Measurements from ENCODE around the gene RAI1. TPM values are rescaled to one million over a fixed set of nuclear protein-coding genes. Genes with fewer than 3 reads are reported as not detected.
A peak's percentile ranks its signal among the peaks of the same experiment; 100 is the strongest.

RAI1 gene
- polyA plus RNA-seq, 6 donors from 2014 or later = 1.9 to 3.8 (median 2.6) TPM

- Mint-ChIP-seq H3K9me3 (no peaks in the 10 kb centered on the region), H3K27ac (no peak overlapping the region)
- ATAC-seq (ENCODE audit: low read depth in 2 of 2) = no peak
Measured at GRCh38 chr17:17710728-17711541, 29.7 kb downstream of the RAI1 start.

GRCh38 chr17:17711641-17712162 lies 30.4 kb downstream of the RAI1 start:
- DNase-seq (no peak), ATAC-seq (ENCODE audit: low read depth in 2 of 2) (no peak)
- Mint-ChIP-seq H3K4me3 (peak overlapping the region in 1 of 8 donors; percentile 53), H3K27ac (no peak overlapping the region), H3K9me3 (no peaks in the 10 kb centered on the region), H3K36me3 (no peaks in the 10 kb centered on the region), H3K4me1 (peaks cover 29 to 44% (median 33%) of the 10 kb centered on the region in 3 donors), H3K27me3 (peaks cover 0 to 8% (median 5%) of the 10 kb centered on the region in 3 donors)

More at GRCh38 chr17:17710728-17711541, 29.7 kb downstream of the RAI1 start:
- no peaks in the 10 kb centered on the region for H3K36me3 Mint-ChIP-seq
- H3K4me1 Mint-ChIP-seq = peaks cover 28 to 43% (median 35%) of the 10 kb centered on the region in 3 donors
- no peak for DNase-seq
- H3K4me3 Mint-ChIP-seq = no peak overlapping the region
- H3K27me3 Mint-ChIP-seq = peaks cover 0 to under 1% (median 0%) of the 10 kb centered on the region in 3 donors

- ATAC-seq (ENCODE audit: low read depth in 2 of 2) = peak; percentile 82 to 93
- Mint-ChIP-seq H3K4me3 (peak overlapping the region in 6 of 8 donors; percentile 11 to 59 (median 34)), H3K27me3 (peaks cover 0 to 10% (median 5%) of the 10 kb centered on the region in 3 donors), H3K9me3 (no peaks in the 10 kb centered on the region), H3K27ac (peak overlapping the region in 4 of 6 donors; percentile 28 to 88 (median 66)), H3K4me1 (peaks cover 31 to 47% (median 34%) of the 10 kb centered on the region in 3 donors), H3K36me3 (peaks cover 0 to under 1% of the 10 kb centered on the region in 2 donors)
- no peak for DNase-seq
Measured at GRCh38 chr17:17712268-17712924, 31.1 kb downstream of the RAI1 start.

- Mint-ChIP-seq H3K27ac (no peak overlapping the region), H3K4me3 (peak overlapping the region in 1 of 8 donors; percentile 13), H3K4me1 (peaks cover 37 to 47% (median 38%) of the 10 kb centered on the region in 3 donors), H3K36me3 (peaks cover 0 to 11% of the 10 kb centered on the region in 2 donors), H3K27me3 (peaks cover under 1 to 24% (median 5%) of the 10 kb centered on the region in 3 donors), H3K9me3 (no peaks in the 10 kb centered on the region)
- ATAC-seq (ENCODE audit: low read depth in 2 of 2) (no peak), DNase-seq (no peak)
Measured at GRCh38 chr17:17713839-17714238, 32.6 kb downstream of the RAI1 start.

GRCh38 chr17:17714261-17714866 lies 33.1 kb downstream of the RAI1 start:
- no peak overlapping the region for H3K27ac Mint-ChIP-seq

GRCh38 chr17:17714879-17715278 lies 33.6 kb downstream of the RAI1 start:
- no peak overlapping the region for H3K27ac Mint-ChIP-seq
- no peak for ATAC-seq (ENCODE audit: low read depth in 2 of 2)
- peaks cover 41 to 44% (median 44%) of the 10 kb centered on the region in 3 donors for H3K4me1 Mint-ChIP-seq
- peaks cover 9 to 33% (median 13%) of the 10 kb centered on the region in 3 donors for H3K27me3 Mint-ChIP-seq
- no peaks in the 10 kb centered on the region for H3K9me3 Mint-ChIP-seq
- H3K4me3 Mint-ChIP-seq = no peak overlapping the region
- H3K36me3 Mint-ChIP-seq = peaks cover 5 to 19% of the 10 kb centered on the region in 2 donors
- no peak for DNase-seq

More at GRCh38 chr17:17714261-17714866, 33.1 kb downstream of the RAI1 start:
- no peak for ATAC-seq (ENCODE audit: low read depth in 2 of 2)
- peaks cover 43 to 45% (median 43%) of the 10 kb centered on the region in 3 donors for H3K4me1 Mint-ChIP-seq
- peaks cover 6 to 30% (median 10%) of the 10 kb centered on the region in 3 donors for H3K27me3 Mint-ChIP-seq
- peak overlapping the region in 2 of 8 donors; percentile 13 to 71 for H3K4me3 Mint-ChIP-seq
- DNase-seq = no peak
- no peaks in the 10 kb centered on the region for H3K9me3 Mint-ChIP-seq
- H3K36me3 Mint-ChIP-seq = peaks cover 2 to 16% of the 10 kb centered on the region in 2 donors

- peaks cover 49 to 50% (median 50%) of the 10 kb centered on the region in 3 donors for H3K4me1 Mint-ChIP-seq
- no peak for ATAC-seq (ENCODE audit: low read depth in 2 of 2)
Measured at GRCh38 chr17:17716837-17717523, 35.7 kb downstream of the RAI1 start.

GRCh38 chr17:17718251-17718650 lies 37.0 kb downstream of the RAI1 start:
- H3K9me3 Mint-ChIP-seq = no peaks in the 10 kb centered on the region
- ATAC-seq (ENCODE audit: low read depth in 2 of 2) (no peak), DNase-seq (no peak)
- H3K36me3 Mint-ChIP-seq = peaks cover 5 to 19% of the 10 kb centered on the region in 2 donors
- peaks cover 50 to 51% (median 50%) of the 10 kb centered on the region in 3 donors for H3K4me1 Mint-ChIP-seq
- H3K27me3 Mint-ChIP-seq = peaks cover 25 to 57% (median 36%) of the 10 kb centered on the region in 3 donors
- no peak overlapping the region for H3K4me3 Mint-ChIP-seq
- H3K27ac Mint-ChIP-seq = no peak overlapping the region

More at GRCh38 chr17:17716837-17717523, 35.7 kb downstream of the RAI1 start:
- Mint-ChIP-seq H3K36me3 (peaks cover 5 to 19% of the 10 kb centered on the region in 2 donors), H3K9me3 (no peaks in the 10 kb centered on the region), H3K27me3 (peaks cover 19 to 44% (median 23%) of the 10 kb centered on the region in 3 donors), H3K27ac (peak overlapping the region in 1 of 6 donors; percentile 72), H3K4me3 (no peak overlapping the region)
- DNase-seq = no peak

GRCh38 chr17:17719199-17719940 lies 38.1 kb downstream of the RAI1 start:
- ATAC-seq (ENCODE audit: low read depth in 2 of 2) (no peak), DNase-seq (no peak)
- H3K4me3 Mint-ChIP-seq = no peak overlapping the region
- H3K27ac Mint-ChIP-seq = peak overlapping the region in 1 of 6 donors; percentile 2
- peaks cover 5 to 19% of the 10 kb centered on the region in 2 donors for H3K36me3 Mint-ChIP-seq
- H3K9me3 Mint-ChIP-seq = no peaks in the 10 kb centered on the region
- peaks cover 46 to 53% (median 53%) of the 10 kb centered on the region in 3 donors for H3K4me1 Mint-ChIP-seq
- peaks cover 29 to 63% (median 44%) of the 10 kb centered on the region in 3 donors for H3K27me3 Mint-ChIP-seq

- H3K9me3 Mint-ChIP-seq = no peaks in the 10 kb centered on the region
- no peak for DNase-seq
- H3K27me3 Mint-ChIP-seq = peaks cover 29 to 63% (median 44%) of the 10 kb centered on the region in 3 donors
- peaks cover 5 to 19% of the 10 kb centered on the region in 2 donors for H3K36me3 Mint-ChIP-seq
- H3K4me3 Mint-ChIP-seq = no peak overlapping the region
- H3K4me1 Mint-ChIP-seq = peaks cover 42 to 55% (median 49%) of the 10 kb centered on the region in 3 donors
- no peak for ATAC-seq (ENCODE audit: low read depth in 2 of 2)
- H3K27ac Mint-ChIP-seq = no peak overlapping the region
Measured at GRCh38 chr17:17719966-17720543, 38.8 kb downstream of the RAI1 start.

GRCh38 chr17:17721140-17721668 lies 39.9 kb downstream of the RAI1 start:
- Mint-ChIP-seq H3K9me3 (no peaks in the 10 kb centered on the region), H3K27ac (no peak overlapping the region), H3K4me1 (peaks cover 46 to 55% (median 53%) of the 10 kb centered on the region in 3 donors), H3K27me3 (peaks cover 29 to 60% (median 43%) of the 10 kb centered on the region in 3 donors), H3K36me3 (peaks cover 5 to 19% of the 10 kb centered on the region in 2 donors), H3K4me3 (peak overlapping the region in 7 of 8 donors; percentile 8 to 88 (median 64))
- DNase-seq = no peak
- no peak for ATAC-seq (ENCODE audit: low read depth in 2 of 2)
